ENCODE measurements around the gene JSRP1. TPM values are rescaled to one million over a fixed set of nuclear protein-coding genes. Genes with fewer than 3 reads are reported as not detected.

Gene JSRP1
- total and polyA plus RNA-seq, 2 of the 8 experiments (the other 6 are each of a cell fraction or from before 2014, with no cell fraction given), result 0.24 to 0.56 TPM

DNA sequence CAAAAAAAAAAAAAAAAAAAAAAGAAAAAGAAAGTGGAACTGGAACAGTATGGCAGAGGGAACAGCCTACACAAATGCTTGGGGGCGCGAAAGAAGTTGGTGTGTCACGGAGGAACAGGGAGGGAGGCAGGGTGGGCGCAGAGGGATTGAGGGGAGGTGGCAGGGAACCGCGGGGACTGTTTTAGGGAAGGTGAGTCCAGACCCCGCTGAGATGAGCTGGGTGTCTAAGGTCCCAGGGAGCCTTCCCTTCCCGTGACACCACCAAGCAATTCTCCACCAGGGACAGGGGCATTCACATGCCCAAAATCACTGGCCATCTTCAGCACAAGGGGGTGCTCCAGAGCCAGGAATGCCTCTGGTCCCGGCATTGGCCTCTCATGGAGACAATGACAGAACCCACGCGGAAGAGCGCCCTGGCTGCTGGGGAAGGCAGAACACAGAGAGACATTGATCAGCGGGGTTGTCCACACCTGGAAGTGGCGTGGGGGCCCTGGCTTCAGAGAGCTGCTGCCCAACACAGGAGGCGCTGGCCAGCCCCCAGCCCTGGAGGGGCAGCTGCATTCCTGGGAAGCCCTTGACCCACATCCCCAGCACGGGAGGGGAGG is 18.8 kb upstream of the JSRP1 start (continued):
- TF ChIP-seq, protein P1, sequence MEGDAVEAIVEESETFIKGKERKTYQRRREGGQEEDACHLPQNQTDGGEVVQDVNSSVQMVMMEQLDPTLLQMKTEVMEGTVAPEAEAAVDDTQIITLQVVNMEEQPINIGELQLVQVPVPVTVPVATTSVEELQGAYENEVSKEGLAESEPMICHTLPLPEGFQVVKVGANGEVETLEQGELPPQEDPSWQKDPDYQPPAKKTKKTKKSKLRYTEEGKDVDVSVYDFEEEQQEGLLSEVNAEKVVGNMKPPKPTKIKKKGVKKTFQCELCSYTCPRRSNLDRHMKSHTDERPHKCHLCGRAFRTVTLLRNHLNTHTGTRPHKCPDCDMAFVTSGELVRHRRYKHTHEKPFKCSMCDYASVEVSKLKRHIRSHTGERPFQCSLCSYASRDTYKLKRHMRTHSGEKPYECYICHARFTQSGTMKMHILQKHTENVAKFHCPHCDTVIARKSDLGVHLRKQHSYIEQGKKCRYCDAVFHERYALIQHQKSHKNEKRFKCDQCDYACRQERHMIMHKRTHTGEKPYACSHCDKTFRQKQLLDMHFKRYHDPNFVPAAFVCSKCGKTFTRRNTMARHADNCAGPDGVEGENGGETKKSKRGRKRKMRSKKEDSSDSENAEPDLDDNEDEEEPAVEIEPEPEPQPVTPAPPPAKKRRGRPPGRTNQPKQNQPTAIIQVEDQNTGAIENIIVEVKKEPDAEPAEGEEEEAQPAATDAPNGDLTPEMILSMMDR (IDR thresholded peaks at IDR 0.05; ENCODE audit: control extremely low read depth in 1 of 3, insufficient read depth in 1 of 3, low read depth in 1 of 3, low read length in 3 of 3), result peak; percentile 86 to 91 (median 89)
- TF ChIP-seq SIX5 (IDR thresholded peaks at IDR 0.05; ENCODE audit: low read depth, low read length) (no peak), SIRT6 (IDR thresholded peaks at IDR 0.05; ENCODE audit: low read length) (no peak), RNF2 (IDR thresholded peaks at IDR 0.05; ENCODE audit: borderline replicate concordance, low read depth, low read length, missing control alignments, poor library complexity, severe bottlenecking) (no peak), RXRA (IDR thresholded peaks at IDR 0.05; ENCODE audit: insufficient read depth, low read depth, low read length) (no peak), CBX8 (IDR thresholded peaks at IDR 0.05; ENCODE audit: borderline replicate concordance, low read depth, low read length) (no peak), TAF1 (IDR thresholded peaks at IDR 0.05; ENCODE audit: low read depth, low read length) (no peak), TCF12 (IDR thresholded peaks at IDR 0.05; ENCODE audit: low read depth, low read length) (no peak), RAD21 (IDR thresholded peaks at IDR 0.05 in 1 of 2, conservative IDR thresholded peaks at IDR 0.05 in 1 of 2; ENCODE audit: low read depth in 2 of 2, low read length in 2 of 2) (peak; percentile 82 to 84), NRF1 (IDR thresholded peaks at IDR 0.05; ENCODE audit: low read depth, low read length) (no peak)
